ENCODE data around the gene RCC2.

The RCC2 gene

GRCh38 chr1:17372955-17373354 lies 66.5 kb downstream of the RCC2 start:
- DNase-seq (ENCODE audit: low read depth), result no peak

DNA sequence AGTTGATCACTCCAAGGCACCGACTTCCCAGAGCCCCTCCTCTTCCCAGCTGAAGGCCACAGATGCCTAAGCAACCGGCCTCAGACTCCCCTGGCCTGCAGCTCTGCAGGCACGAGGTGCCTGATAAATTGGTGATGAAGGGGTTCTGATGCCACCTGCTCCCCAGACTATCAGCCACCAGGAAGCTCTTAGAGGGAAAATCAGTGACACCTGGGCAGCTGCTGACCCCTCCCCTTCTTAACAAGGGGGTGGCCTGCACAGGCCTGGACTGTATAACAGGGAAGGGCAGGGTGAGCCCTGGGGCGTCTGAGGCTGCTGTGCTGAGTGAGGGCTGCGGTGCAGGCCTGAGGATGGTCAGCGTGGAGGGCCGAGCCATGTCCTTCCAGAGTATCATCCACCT lies 67.6 kb downstream of the RCC2 start, which contains the start of gene PADI6:
TSS of gene PADI6 (plus strand) at position 301 of the 400 bp plus-strand sequence. CDS start at position 351, 50 bp downstream.
- DNase-seq (ENCODE audit: low read depth), result no peak

DNA sequence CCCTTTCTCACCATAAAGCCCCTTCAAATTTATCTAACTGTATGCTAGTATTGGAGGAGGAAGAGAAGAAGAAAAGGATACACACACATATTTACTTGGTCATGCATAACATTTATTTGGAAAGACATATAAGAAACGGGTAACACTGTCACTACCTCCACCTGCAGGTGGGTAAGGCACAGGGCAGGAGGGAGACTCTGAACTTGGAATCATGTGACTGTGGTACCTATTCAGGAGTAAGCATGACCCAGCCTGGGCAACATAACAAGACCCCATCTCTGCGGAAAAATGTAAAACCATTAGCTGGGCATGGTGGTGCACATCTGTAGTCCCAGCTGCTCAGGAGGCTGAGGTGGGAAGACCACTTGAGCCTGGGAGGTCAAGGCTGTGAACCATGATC lies 68.9 kb downstream of the RCC2 start:
- no peak for DNase-seq (ENCODE audit: low read depth)

DNA sequence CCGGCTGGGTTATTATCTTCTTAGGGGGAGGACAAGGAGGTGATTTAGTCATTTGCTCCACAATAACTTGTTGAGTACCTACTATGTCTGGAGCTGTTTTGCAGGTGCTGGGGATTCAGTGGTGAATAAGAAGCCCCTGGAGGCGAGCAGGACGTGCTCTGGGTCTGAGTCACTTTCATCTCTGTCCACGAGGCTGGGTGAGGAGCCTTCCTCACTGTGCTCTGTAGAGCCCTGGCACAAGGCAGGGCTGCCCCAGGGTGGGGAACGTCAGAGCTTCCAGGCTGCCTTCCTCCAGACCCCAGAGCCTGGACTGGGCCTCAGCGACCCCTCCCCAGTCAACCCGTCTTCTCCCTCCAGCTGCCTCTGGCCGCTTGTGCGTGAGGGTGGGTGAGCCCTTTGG lies 70.0 kb downstream of the RCC2 start:
- no peak for DNase-seq (ENCODE audit: low read depth)

DNA sequence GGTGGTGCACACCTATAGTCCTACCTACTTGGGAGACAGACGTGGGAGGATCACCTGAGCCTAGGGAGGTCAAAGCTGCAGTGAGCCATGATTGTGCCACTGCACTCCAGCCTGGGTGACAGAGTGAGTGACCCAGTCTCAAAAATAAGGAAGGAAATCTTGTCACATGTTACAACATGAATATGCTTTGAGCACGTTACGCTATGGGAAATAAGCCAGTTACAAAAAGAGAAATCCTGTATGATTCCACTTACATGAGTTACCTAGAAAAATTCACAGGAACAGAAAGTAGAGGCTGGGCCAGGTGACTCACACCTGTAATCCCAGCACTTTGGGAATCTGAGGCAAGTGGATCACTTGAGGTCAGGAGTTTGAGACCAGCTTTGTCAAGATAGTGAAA lies 74.2 kb downstream of the RCC2 start:
- no peak for DNase-seq (ENCODE audit: low read depth)

DNA sequence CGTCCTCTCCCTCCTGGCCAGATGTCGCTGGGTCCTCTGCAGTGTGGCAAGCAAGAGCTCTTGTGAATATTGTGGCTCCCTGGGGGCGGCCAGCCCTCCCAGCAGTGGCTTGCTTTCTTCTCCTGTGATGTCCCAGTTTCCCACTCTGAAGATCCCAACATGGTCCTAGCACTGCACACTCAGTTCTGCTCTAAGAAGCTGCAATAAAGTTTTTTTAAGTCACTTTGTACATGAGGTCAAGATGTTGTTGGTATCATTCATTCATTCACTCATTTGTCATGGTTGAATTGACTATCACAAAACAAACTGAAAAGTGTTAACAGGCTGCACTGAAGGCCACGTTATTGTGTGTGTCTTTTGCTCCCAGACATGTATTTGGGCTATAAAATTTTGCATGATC lies 75.7 kb downstream of the RCC2 start:
- no peak for DNase-seq (ENCODE audit: low read depth)

DNA sequence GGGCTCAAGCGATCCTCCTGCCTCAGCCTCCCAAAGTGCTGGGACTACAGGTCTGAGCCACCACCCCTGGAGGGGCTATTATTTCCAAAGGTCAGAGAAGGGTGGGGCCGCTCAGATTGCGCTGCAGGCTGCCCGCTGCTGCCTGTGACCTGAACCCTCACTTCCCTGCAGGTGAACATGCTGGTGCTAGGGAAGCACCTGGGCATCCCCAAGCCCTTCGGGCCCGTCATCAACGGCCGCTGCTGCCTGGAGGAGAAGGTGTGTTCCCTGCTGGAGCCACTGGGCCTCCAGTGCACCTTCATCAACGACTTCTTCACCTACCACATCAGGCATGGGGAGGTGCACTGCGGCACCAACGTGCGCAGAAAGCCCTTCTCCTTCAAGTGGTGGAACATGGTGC lies 76.1 kb downstream of the RCC2 start:
- DNase-seq (ENCODE audit: low read depth), result no peak

- DNase-seq (ENCODE audit: low read depth), result no peak
Observed at GRCh38 chr1:17361687-17362086, 77.8 kb downstream of the RCC2 start.

DNA sequence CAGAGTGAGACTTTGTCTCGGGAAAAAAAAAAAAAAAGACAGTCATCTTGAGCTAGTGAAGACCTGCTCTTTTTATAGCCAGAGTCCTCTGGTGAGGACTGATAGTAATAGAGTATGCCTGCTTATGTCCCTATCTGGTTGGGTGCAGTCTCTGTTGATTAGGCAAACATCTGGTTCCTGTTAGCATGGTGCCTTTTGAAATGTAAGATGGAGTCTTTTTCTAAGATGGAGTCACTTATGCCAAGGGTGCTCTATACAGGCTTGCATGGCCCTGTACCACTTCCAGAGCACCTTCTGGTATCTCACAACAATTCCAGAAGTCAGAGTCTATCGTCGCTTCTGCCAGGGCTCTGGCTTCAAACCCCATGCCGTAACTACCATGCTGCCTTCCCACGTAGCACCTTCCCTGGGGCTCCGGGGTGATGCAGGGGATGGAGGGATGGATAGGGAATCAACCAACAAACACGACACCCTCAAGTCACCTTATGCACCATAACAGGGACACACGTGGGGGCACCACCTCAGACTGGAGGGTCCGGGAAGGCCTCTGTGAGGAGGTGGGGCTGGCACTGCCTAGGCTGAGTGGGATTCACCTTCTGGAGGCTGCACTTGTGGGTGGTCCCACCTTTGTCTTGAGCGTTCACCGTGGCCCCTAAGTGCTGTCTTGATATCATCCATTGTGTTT lies 79.1 kb downstream of the RCC2 start:
- no peak for DNase-seq (ENCODE audit: low read depth)

GRCh38 chr1:17359808-17360207 lies 79.7 kb downstream of the RCC2 start:
- DNase-seq (ENCODE audit: low read depth), result no peak

DNA sequence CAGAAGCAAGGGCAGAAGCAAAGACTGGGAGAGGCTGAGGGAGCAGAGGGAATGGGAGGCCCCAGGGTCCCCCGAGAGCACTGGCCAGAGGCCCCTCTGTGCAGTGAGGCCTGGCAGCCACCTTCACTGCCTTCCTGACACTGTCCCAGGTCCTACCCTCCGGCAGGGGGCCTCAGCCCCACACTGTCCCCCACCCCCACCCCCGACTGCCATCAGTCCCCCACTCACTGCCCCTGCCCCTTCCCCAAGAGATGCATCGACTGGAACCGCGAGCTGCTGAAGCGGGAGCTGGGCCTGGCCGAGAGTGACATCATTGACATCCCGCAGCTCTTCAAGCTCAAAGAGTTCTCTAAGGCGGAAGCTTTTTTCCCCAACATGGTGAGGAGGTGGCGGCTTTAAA lies 80.4 kb downstream of the RCC2 start:
- DNase-seq (ENCODE audit: low read depth), result no peak

- no peak for DNase-seq (ENCODE audit: low read depth)
Observed at GRCh38 chr1:17358557-17358956, 80.9 kb downstream of the RCC2 start.
